Measurements from ENCODE around the gene METTL26.

METTL26 gene

GRCh38 chr16:672371-672770, 36.3 kb upstream of the METTL26 start:
- H3K27ac ChIP-seq = no peak overlapping the region
- TF ChIP-seq CTCF (conservative IDR thresholded peaks at IDR 0.05) = no peak

- TF ChIP-seq CTCF (conservative IDR thresholded peaks at IDR 0.05) = no peak
- no peak overlapping the region for H3K27ac ChIP-seq
These were observed 35.4 kb upstream of the METTL26 start for GRCh38 chr16:671353-672131.

DNA sequence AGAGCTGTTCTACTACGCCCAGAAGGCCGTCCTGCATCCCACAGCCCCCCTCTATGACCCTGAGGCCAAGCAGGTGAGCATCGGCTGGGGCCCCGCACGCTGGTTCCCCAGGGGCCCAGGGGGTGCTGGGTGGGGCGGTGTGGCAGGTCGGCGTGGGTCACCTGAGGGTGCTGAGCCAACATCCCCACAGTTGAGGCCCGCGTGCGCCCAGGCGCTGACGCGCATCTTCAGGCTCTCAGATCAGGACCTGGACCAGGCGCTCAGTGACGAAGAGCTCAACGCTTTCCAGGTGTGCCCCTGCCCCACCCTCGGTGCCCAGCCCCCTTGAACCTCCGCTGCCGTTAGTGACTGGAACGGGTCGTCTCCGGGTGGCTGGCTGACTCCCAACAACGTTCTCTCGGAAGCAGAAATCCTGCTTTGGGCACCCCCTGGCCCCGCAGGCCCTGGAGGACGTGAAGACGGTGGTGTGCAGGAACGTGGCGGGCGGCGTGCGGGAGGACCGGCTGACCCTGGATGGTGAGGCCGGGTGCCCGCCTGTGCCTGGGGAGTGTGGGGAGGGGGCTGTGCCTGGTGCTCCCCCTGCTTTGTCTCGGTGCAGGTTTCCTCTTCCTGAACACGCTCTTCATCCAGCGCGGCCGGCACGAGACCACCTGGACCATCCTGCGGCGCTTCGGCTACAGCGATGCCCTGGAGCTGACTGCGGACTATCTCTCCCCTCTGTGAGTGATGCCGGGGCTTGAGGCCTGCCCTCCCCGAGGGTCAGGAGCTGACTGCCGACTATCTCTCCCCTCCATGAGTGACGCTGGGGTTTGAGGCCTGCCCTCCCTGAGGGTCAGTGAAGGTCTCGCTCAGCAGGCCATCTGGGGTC, 34.6 kb upstream of the METTL26 start:
- TF ChIP-seq CTCF (conservative IDR thresholded peaks at IDR 0.05) = no peak
- no peak overlapping the region for H3K27ac ChIP-seq

DNA sequence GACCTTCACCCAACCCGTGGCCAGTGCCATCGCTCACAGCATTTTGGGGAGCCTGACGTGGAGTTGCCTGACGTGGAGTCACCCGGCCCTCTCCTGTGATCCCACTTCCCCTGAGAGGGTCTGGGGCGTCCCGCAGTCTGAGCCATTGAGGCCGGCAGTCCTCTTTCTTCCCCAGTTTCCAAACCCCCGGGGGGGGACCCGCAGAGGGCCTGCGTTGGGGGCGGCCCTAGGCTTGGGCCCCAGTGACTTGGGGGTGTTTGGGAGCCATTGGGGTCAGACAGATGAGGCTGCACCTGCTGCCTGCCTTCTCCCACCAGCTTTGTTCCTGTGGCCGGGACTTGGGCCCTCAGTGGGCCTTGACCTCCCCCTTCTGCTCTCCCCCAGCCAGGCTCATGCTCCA, 33.6 kb upstream of the METTL26 start:
- H3K27ac ChIP-seq = no peak overlapping the region

GRCh38 chr16:668519-669171, 32.5 kb upstream of the METTL26 start:
- no peak for TF ChIP-seq CTCF (conservative IDR thresholded peaks at IDR 0.05)
- H3K27ac ChIP-seq = peak overlapping the region; percentile 86

More for the DNA sequence above, 33.6 kb upstream of the METTL26 start:
- TF ChIP-seq CTCF (conservative IDR thresholded peaks at IDR 0.05) = no peak

- TF ChIP-seq CTCF (conservative IDR thresholded peaks at IDR 0.05) = peak; percentile 92
- peak within 1 kb of the TSS; percentile 86 for H3K27ac ChIP-seq
These were observed 31.8 kb upstream of the METTL26 start, which contains the start of gene RHOT2 for GRCh38 chr16:667780-668518. TSS of gene RHOT2 (plus strand) at chr16:668132. CDS start at chr16:668200, 68 bp downstream.
